ENCODE data around the gene CDC42EP1. TPM values are rescaled to one million over a fixed set of nuclear protein-coding genes. Genes with fewer than 3 reads are reported as not detected.

Gene CDC42EP1
- total and polyA plus RNA-seq, 2 donors (not counting 3 experiments of a cell fraction or from before 2014, with no cell fraction given): 82.2 to 141 TPM

DNA sequence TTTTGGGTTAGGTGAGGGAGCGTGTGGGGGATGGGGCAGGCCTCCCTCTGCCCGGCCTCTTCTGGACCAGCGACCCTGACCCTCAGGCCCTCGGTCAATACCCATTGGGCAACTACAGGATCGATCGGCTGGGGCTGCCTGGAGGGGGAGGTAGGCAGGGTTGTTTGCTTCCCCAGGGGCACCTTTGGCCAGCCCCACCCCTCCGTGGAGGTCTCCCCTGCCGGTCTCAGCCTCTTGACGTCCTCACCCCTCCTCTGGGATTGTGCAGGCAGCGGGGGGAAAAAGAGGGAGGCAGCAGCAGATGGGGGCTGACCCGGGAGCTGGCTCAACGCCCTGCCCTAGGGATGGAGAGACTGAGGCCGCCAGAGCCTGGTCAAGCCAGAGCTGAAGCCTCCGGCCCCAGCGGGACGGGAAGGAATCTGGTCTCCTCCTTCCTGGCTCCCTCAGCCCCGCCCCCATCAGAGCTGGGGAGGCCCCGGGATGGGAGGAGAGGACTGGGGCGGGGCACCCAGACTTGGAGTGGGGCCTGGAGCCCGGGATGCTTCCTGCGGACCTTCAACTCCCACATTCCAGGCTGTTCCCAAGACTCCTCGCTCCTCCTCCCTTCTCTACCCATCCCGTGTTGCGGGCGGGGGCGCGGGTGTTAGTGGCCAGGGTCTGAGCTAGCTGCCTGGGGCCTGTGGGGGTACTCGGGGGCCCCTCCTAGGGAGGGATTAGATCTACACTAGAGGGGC lies 14.4 kb upstream of the CDC42EP1 start:
- CTCF ChIA-PET: interaction anchor here (1.0 to 16.0 kb wide), 12 partner anchors 18 to 317 kb away, joined by 3 to 977 read pairs (median 4); partner anchors contain the start of genes CDC42EP1, GGA1 and NOL12

GRCh38 chr22:37546437-37547250 lies 13.6 kb upstream of the CDC42EP1 start:
- peak overlapping the region; percentile 68 for H3K4me2 ChIP-seq (ENCODE audit: insufficient read depth, low read length)
- peak overlapping the region; percentile 91 for H3K27ac ChIP-seq (ENCODE audit: insufficient read depth, low read depth, low read length)
- no peaks in the 10 kb centered on the region for H3K27me3 ChIP-seq (ENCODE audit: control insufficient read depth in 2 of 2, insufficient read depth in 2 of 2, low read length in 2 of 2)
- H3K79me2 ChIP-seq (ENCODE audit: control insufficient read depth, insufficient read depth, low read length): no peaks in the 10 kb centered on the region
- dilution Hi-C loops (cut with MboI; ENCODE audit: extremely low pct_ligation_motif_present, low sequenced_read_pairs): no loop called here
- H3K4me3 ChIP-seq (replicated peaks in 1 of 3; ENCODE audit: insufficient read depth in 1 of 3, low read depth in 1 of 3, low read length in 3 of 3): no peak overlapping the region
- peak; percentile 44 for DNase-seq (ENCODE audit: low read depth, low spot score)
- no peaks in the 10 kb centered on the region for H3K9me3 ChIP-seq (replicated peaks; ENCODE audit: control insufficient read depth, insufficient read depth, low read length)
- no peak for FAIRE-seq
- CTCF ChIA-PET: interaction anchor here (1.0 to 16.0 kb wide), 12 partner anchors 18 to 317 kb away, joined by 3 to 977 read pairs (median 4); partner anchors contain the start of genes CDC42EP1, GGA1 and NOL12
- TF ChIP-seq, protein P1, sequence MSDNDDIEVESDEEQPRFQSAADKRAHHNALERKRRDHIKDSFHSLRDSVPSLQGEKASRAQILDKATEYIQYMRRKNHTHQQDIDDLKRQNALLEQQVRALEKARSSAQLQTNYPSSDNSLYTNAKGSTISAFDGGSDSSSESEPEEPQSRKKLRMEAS (IDR thresholded peaks at IDR 0.05; ENCODE audit: insufficient read depth, insufficient read length): no peak
- TF ChIP-seq, protein P2, sequence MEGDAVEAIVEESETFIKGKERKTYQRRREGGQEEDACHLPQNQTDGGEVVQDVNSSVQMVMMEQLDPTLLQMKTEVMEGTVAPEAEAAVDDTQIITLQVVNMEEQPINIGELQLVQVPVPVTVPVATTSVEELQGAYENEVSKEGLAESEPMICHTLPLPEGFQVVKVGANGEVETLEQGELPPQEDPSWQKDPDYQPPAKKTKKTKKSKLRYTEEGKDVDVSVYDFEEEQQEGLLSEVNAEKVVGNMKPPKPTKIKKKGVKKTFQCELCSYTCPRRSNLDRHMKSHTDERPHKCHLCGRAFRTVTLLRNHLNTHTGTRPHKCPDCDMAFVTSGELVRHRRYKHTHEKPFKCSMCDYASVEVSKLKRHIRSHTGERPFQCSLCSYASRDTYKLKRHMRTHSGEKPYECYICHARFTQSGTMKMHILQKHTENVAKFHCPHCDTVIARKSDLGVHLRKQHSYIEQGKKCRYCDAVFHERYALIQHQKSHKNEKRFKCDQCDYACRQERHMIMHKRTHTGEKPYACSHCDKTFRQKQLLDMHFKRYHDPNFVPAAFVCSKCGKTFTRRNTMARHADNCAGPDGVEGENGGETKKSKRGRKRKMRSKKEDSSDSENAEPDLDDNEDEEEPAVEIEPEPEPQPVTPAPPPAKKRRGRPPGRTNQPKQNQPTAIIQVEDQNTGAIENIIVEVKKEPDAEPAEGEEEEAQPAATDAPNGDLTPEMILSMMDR (IDR thresholded peaks at IDR 0.05; ENCODE audit: extremely low read depth in 1 of 2, insufficient read depth in 1 of 2, low read depth in 1 of 2, low read length in 2 of 2): peak in 1 of 2 donors; percentile 15
- peak overlapping the region; percentile 64 for H3K9ac ChIP-seq (replicated peaks; ENCODE audit: extremely low read depth, insufficient read depth, low read length)
- H2AFZ ChIP-seq (ENCODE audit: low read depth, low read length): peak overlapping the region; percentile 26
- H3K36me3 ChIP-seq (ENCODE audit: control insufficient read depth in 2 of 2, extremely low read depth in 1 of 2, insufficient read depth in 2 of 2, low read length in 2 of 2): no peaks in the 10 kb centered on the region
- intact Hi-C loops (cut with micrococcal nuclease): loop anchor here (1.0 to 2.0 kb wide), 3 partner anchors 10 to 62 kb away; partner anchors contain the start of gene GGA1
- POLR2A ChIA-PET: interaction anchor here (0.7 to 2.6 kb wide), 8 partner anchors 12 to 61 kb away, joined by 3 to 17 read pairs (median 8); partner anchors contain the start of gene CDC42EP1
- no peaks in the 10 kb centered on the region for H3K9me1 ChIP-seq (replicated peaks; ENCODE audit: control insufficient read depth, extremely low read depth, insufficient read depth, low read length)
- BruUV-seq (replicated peaks): TSS peak; percentile 58
- H3K4me1 ChIP-seq (ENCODE audit: control insufficient read depth, extremely low read depth, insufficient read depth, low read length): peaks cover 26% of the 10 kb centered on the region
- H4K20me1 ChIP-seq (replicated peaks; ENCODE audit: control insufficient read depth, extremely low read depth, insufficient read depth, low read length): no peaks in the 10 kb centered on the region

More for the DNA sequence above, 14.4 kb upstream of the CDC42EP1 start:
- intact Hi-C loops (cut with micrococcal nuclease): loop anchor here (1.0 to 2.0 kb wide), 6 partner anchors 10 to 63 kb away; partner anchors contain the start of gene GGA1
- Histone ChIP-seq H3K27ac (ENCODE audit: insufficient read depth, low read depth, low read length) (peak overlapping the region; percentile 91), H3K4me2 (ENCODE audit: insufficient read depth, low read length) (peak overlapping the region; percentile 68), H3K9ac (replicated peaks; ENCODE audit: extremely low read depth, insufficient read depth, low read length) (peak overlapping the region; percentile 64), H4K20me1 (replicated peaks; ENCODE audit: control insufficient read depth, extremely low read depth, insufficient read depth, low read length) (no peaks in the 10 kb centered on the region), H3K79me2 (ENCODE audit: control insufficient read depth, insufficient read depth, low read length) (no peaks in the 10 kb centered on the region), H3K4me1 (ENCODE audit: control insufficient read depth, extremely low read depth, insufficient read depth, low read length) (peaks cover 22% of the 10 kb centered on the region), H2AFZ (ENCODE audit: low read depth, low read length) (peak overlapping the region; percentile 37), H3K27me3 (ENCODE audit: control insufficient read depth in 2 of 2, insufficient read depth in 2 of 2, low read length in 2 of 2) (no peaks in the 10 kb centered on the region), H3K36me3 (ENCODE audit: control insufficient read depth in 2 of 2, extremely low read depth in 1 of 2, insufficient read depth in 2 of 2, low read length in 2 of 2) (no peaks in the 10 kb centered on the region), H3K4me3 (replicated peaks in 1 of 3; ENCODE audit: insufficient read depth in 1 of 3, low read depth in 1 of 3, low read length in 3 of 3) (peak overlapping the region in 1 of 3 experiments; percentile 13), H3K9me1 (replicated peaks; ENCODE audit: control insufficient read depth, extremely low read depth, insufficient read depth, low read length) (no peaks in the 10 kb centered on the region), H3K9me3 (replicated peaks; ENCODE audit: control insufficient read depth, insufficient read depth, low read length) (no peaks in the 10 kb centered on the region)
- dilution Hi-C loops (cut with MboI; ENCODE audit: extremely low pct_ligation_motif_present, low sequenced_read_pairs): no loop called here
- DNase-seq (ENCODE audit: low read depth, low spot score) (peak; percentile 95), FAIRE-seq (peak; percentile 99)
- TSS peak; percentile 82 for BruUV-seq (replicated peaks)
- POLR2A ChIA-PET: interaction anchor here (0.7 to 2.6 kb wide), 7 partner anchors 14 to 62 kb away, joined by 3 to 17 read pairs (median 11); partner anchors contain the start of gene CDC42EP1
- TF ChIP-seq POLR2AphosphoS5 (IDR thresholded peaks at IDR 0.05; ENCODE audit: insufficient read depth, low read depth, low read length): peak; percentile 61
- peak; percentile 85 for TF ChIP-seq POLR2A (IDR thresholded peaks at IDR 0.05; ENCODE audit: low read depth, low read length)
- no peak for TF ChIP-seq MYC (IDR thresholded peaks at IDR 0.05; ENCODE audit: low read depth, low read length)

Measured in endothelial cell of umbilical vein (primary cell).